HL-60 (cell line): ENCODE data around the gene WDR38.

Source experiments
- CTCF ChIP-seq: IDR thresholded peaks from one replicate; pipeline ENCODE4 v1.5.1; 2011; ENCODE audit warnings: low read length, control low read depth, inconsistent platforms; ENCODE audit not compliant: insufficient read depth
- GABPA ChIP-seq: IDR thresholded peaks from 2 replicates; pipeline ENCODE4 v1.6.1; 2012; ENCODE audit warnings: low read depth
- POLR2AphosphoS5 ChIP-seq: IDR thresholded peaks from 2 replicates; pipeline ENCODE4 v1.6.1; 2012; ENCODE audit warnings: low read depth
- REST ChIP-seq: IDR thresholded peaks from 2 replicates; pipeline ENCODE4 v1.6.1; 2012; ENCODE audit warnings: low read depth; ENCODE audit not compliant: insufficient replicate concordance

GRCh38 chr9:124820698-124821623 is 32.3 kb upstream of the WDR38 start:
- TF ChIP-seq CTCF: no peak
- TF ChIP-seq REST: no peak
- no peak for TF ChIP-seq POLR2AphosphoS5
- no peak for TF ChIP-seq GABPA
